Breast epithelium (tissue), 4 donors: ENCODE results near the gene MDM4. TPM values are rescaled to one million over a fixed set of nuclear protein-coding genes. Genes with fewer than 3 reads are reported as not detected.

ENCODE experiments used
- DNase-seq, 2 donors: peaks; one replicate each; pipeline ENCODE4 v3.0.0-alpha.2; 2019; ENCODE audit warnings: low spot score in 2 of 2
- H3K27ac ChIP-seq, 2 donors: fragments of 200-600 bp; sonication (generic) in 1 of 2; one replicate each; pipeline ENCODE4 v1.5.1; 2016 to 2019; ENCODE audit warnings: mild to moderate bottlenecking in 1 of 2
- H3K27me3 ChIP-seq, 2 donors: fragments of 200-600 bp; sonication (generic) in 1 of 2; one replicate each; pipeline versions ENCODE4 v1.5.1 to v1.6.0; 2017 to 2019; ENCODE audit warnings: control low read depth in 1 of 2, mild to moderate bottlenecking in 1 of 2
- H3K36me3 ChIP-seq: fragments of 200-600 bp; one replicate; pipeline ENCODE4 v1.5.1; 2019
- H3K4me1 ChIP-seq, 2 donors: fragments of 200-600 bp; sonication (generic); one replicate each; pipeline ENCODE4 v1.5.1; 2016 to 2019; ENCODE audit warnings: control low read depth in 1 of 2
- H3K4me3 ChIP-seq, 3 donors: fragments of 200-600 bp; sonication (generic); 1 replicate in 2 of 3; 2 replicates in 1 of 3; pipeline ENCODE4 v1.5.1; 2016 to 2019; ENCODE audit warnings: mild to moderate bottlenecking in 3 of 3, moderate library complexity in 2 of 3
- H3K9me3 ChIP-seq, 2 donors: fragments of 200-600 bp; sonication (generic) in 1 of 2; one replicate each; pipeline ENCODE4 v1.5.1; 2016 to 2019; ENCODE audit warnings: control low read depth in 1 of 2
- CTCF ChIP-seq, 3 donors: fragments of 450-650 bp; IDR thresholded peaks; one replicate each; pipeline ENCODE4 v1.5.1; 2016 to 2017; ENCODE audit warnings: antibody characterized with exemption in 3 of 3, mild to moderate bottlenecking in 3 of 3, moderate library complexity in 3 of 3
- POLR2A ChIP-seq: fragments of 450-650 bp; IDR thresholded peaks from one replicate; pipeline ENCODE4 v1.6.1; 2016; ENCODE audit warnings: antibody characterized with exemption, mild to moderate bottlenecking, moderate library complexity
- POLR2AphosphoS5 ChIP-seq, 3 donors: sonication (generic); formaldehyde crosslinking; IDR thresholded peaks; one replicate each; pipeline ENCODE4 v1.6.1; 2017; ENCODE audit warnings: antibody characterized with exemption in 3 of 3
- intact Hi-C: fragments of 100-400 bp; cut with DNase I; formaldehyde crosslinking; loops from one replicate; pipeline ENCODE4 v1.15.1; 2023; ENCODE audit warnings: low total_unique reads
- total RNA-seq, 3 donors: library from RNA; depleted of rRNA; stranded (reverse); fragments of >200 nt; gene quantifications; one replicate each; pipeline ENCODE4 v1.1.0, GENCODE V29; 2016

Gene MDM4
- total RNA-seq, result 100 to 1,000 TPM in 2 of 3 donors, 10 to 100 TPM in 1; 63.5 to 128 (median 103) TPM

DNA sequence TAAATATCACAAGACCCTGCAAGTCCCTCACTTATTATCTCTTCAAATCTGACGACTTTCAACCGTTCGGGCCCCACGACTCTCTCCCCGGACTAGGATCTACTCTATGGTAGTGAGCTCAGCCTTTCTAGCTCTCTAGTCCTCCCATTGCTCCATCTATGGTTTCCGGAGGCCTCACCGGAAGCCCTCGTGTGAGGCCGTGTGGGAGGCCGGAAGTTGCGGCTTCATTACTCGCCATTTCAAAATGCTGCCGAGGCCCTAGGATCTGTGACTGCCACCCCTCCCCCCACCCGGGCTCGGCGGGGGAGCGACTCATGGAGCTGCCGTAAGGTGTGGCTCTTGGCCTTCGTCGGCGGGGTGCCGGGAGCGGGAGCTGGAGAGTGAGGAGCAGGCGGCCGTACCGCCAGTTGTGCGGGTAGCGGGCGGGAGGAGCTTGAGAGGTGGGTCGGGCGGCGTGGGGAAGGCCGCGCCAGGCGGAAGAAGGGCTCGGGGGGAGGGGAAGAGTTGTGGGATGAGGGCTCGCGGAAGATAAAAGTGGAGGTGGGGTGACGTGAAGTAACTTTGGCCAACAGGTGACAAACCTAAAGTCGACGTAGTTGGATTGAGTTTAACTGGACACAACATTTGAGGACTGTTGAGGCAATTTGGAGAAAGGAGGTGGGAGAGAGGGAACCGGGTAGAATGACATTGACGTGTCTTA is at the start of gene MDM4:
MDM4 (plus strand) TSS at position 227 of the 700 bp plus-strand sequence. CDS start 9,113 bp downstream, outside the sequence.
- Histone ChIP-seq H3K4me1 (peaks cover 0 to 14% of the 10 kb centered on the region in 2 donors), H3K4me3 (peak within 1 kb of the TSS; percentile 72 to 89 (median 77)), H3K27me3 (no peaks in the 10 kb centered on the region)

GRCh38 chr1:204466416-204467405 is 49.5 kb upstream of the MDM4 start:
- TF ChIP-seq POLR2AphosphoS5 (IDR thresholded peaks at IDR 0.05) (no peak), POLR2A (no peak), CTCF (IDR thresholded peaks at IDR 0.05) (no peak)
- peak overlapping the region in 1 of 3 donors; percentile 6 for H3K4me3 ChIP-seq
- no peak for DNase-seq
- H3K36me3 ChIP-seq, result no peaks in the 10 kb centered on the region
- H3K27ac ChIP-seq, result peak overlapping the region; percentile 79 to 83
- no peaks in the 10 kb centered on the region for H3K9me3 ChIP-seq
- no peaks in the 10 kb centered on the region for H3K27me3 ChIP-seq
- intact Hi-C loops, result no loop called here
- H3K4me1 ChIP-seq, result peaks cover 4 to 10% of the 10 kb centered on the region in 2 donors

More for the DNA sequence above, at the start of gene MDM4:
- Histone ChIP-seq H3K36me3 (no peaks in the 10 kb centered on the region), H3K9me3 (no peaks in the 10 kb centered on the region), H3K27ac (peak within 1 kb of the TSS; percentile 95 to 97)
- peak in 1 of 3 donors; percentile 12 for TF ChIP-seq CTCF (IDR thresholded peaks at IDR 0.05)
- peak; percentile 73 for TF ChIP-seq POLR2A
- TF ChIP-seq POLR2AphosphoS5 (IDR thresholded peaks at IDR 0.05), result peak; percentile 94 to 95 (median 94)
- DNase-seq, result peak; percentile 84 to 92
- intact Hi-C loops, result no loop called here

- Histone ChIP-seq H3K36me3 (no peaks in the 10 kb centered on the region), H3K27ac (peak overlapping the region in 1 of 2 donors; percentile 68), H3K9me3 (no peaks in the 10 kb centered on the region), H3K4me3 (no peak overlapping the region), H3K27me3 (no peaks in the 10 kb centered on the region), H3K4me1 (peaks cover 4 to 10% of the 10 kb centered on the region in 2 donors)
- no peak for TF ChIP-seq POLR2A
- TF ChIP-seq CTCF (IDR thresholded peaks at IDR 0.05), result no peak
- TF ChIP-seq POLR2AphosphoS5 (IDR thresholded peaks at IDR 0.05), result no peak
- no peak for DNase-seq
- intact Hi-C loops, result no loop called here
These were observed 48.0 kb upstream of the MDM4 start for GRCh38 chr1:204468206-204468605.

DNA sequence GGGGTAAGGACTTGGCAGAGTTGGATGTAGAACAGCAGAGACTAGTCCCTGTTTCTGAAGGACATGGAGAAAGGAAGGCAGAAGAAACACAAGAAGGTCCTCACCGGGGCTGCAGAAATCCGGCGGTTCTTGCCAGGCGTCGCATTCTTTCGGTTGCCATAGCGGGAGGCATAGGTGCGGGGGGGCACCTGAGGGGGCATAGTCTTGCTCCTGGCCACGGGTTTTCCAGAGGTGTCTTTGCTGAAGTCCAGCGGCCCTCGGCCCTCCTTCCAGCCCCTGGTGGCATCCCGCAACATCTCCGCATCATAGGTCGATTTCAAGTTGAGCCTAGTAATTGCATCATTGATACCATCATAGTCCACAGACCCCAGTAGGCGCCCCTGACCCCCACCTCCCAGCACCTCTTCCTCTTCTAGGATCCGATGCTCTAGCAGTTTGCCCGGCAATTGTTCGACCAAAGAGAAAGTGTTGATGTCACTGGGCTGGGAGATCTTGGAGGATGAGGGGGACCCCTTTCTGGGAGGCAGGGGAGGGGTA is 47.4 kb upstream of the MDM4 start:
- H3K9me3 ChIP-seq, result no peaks in the 10 kb centered on the region
- no peak for TF ChIP-seq POLR2A
- TF ChIP-seq POLR2AphosphoS5 (IDR thresholded peaks at IDR 0.05), result no peak
- no peak for TF ChIP-seq CTCF (IDR thresholded peaks at IDR 0.05)
- no peaks in the 10 kb centered on the region for H3K36me3 ChIP-seq
- no peaks in the 10 kb centered on the region for H3K27me3 ChIP-seq
- intact Hi-C loops, result no loop called here
- peaks cover 4 to 10% of the 10 kb centered on the region in 2 donors for H3K4me1 ChIP-seq
- no peak overlapping the region for H3K4me3 ChIP-seq
- peak overlapping the region in 1 of 2 donors; percentile 68 for H3K27ac ChIP-seq
- DNase-seq, result no peak
